ENCODE data around the gene MUC20. TPM values are rescaled to one million over a fixed set of nuclear protein-coding genes. Genes with fewer than 3 reads are reported as not detected.

The MUC20 gene
- total and polyA plus RNA-seq, 2 of the 13 experiments (the other 11 are each of a cell fraction or from before 2014, with no cell fraction given): 0.24 to 0.83 TPM

- TF ChIP-seq ZSCAN5A (CRISPR knock-in tag; IDR thresholded peaks at IDR 0.05; ENCODE audit: borderline replicate concordance): no peak
- no peak for TF ChIP-seq ZNF563 (CRISPR knock-in tag; IDR thresholded peaks at IDR 0.05)
These were observed 16.3 kb upstream of the MUC20 start (continued) for GRCh38 chr3:195704433-195704999.

GRCh38 chr3:195705081-195705991 lies 15.4 kb upstream of the MUC20 start:
- Histone ChIP-seq H3K4me3 (replicated peaks in 1 of 3; ENCODE audit: insufficient read depth in 1 of 3, low read depth in 2 of 3, low read length in 3 of 3) (no peak overlapping the region), H3K27me3 (ENCODE audit: control insufficient read depth in 1 of 2, insufficient read depth in 2 of 2, low read length in 2 of 2) (no peaks in the 10 kb centered on the region), H3K9me3 (ENCODE audit: low read length) (no peaks in the 10 kb centered on the region), H2AFZ (ENCODE audit: low read length) (no peak overlapping the region), H3K27ac (ENCODE audit: extremely low read length, insufficient read depth, low read length) (no peak overlapping the region), H4K20me1 (ENCODE audit: insufficient read depth, low read length) (no peaks in the 10 kb centered on the region), H3K9ac (ENCODE audit: insufficient read depth, low read depth, low read length) (no peak overlapping the region), H3K4me2 (ENCODE audit: low read depth, low read length) (no peak overlapping the region), H3K79me2 (ENCODE audit: insufficient read depth, low read length) (no peaks in the 10 kb centered on the region), H3K36me3 (replicated peaks in 1 of 2; ENCODE audit: control insufficient read depth in 1 of 2, insufficient read depth in 2 of 2, low read length in 2 of 2) (no peaks in the 10 kb centered on the region), H3K4me1 (ENCODE audit: insufficient read depth, low read length) (no peaks in the 10 kb centered on the region)
- ATAC-seq (peak; percentile 58), DNase-seq (ENCODE audit: low spot score) (no peak), FAIRE-seq (no peak)
- BruUV-seq (replicated peaks): no TSS peak
- 64% methylated on average over 9 of the region's 9 CpGs for WGBS (ENCODE audit: low lambda C conversion rate)
- CTCF ChIA-PET (ENCODE audit: low intra/inter-chr PET ratio, low total read pairs): interaction anchor here (1.2 kb wide), 1 partner anchor 145 kb away, joined by 3 read pairs; no protein-coding TSS in a partner anchor
- in situ Hi-C loops (cut with HindIII; ENCODE audit: extremely low pct_ligation_motif_present, low pct_unique_long_range_greater_than_20kb) (no loop called here), intact Hi-C loops (cut with micrococcal nuclease; ENCODE audit: unreplicated experiment) (no loop called here)
- POLR2A ChIA-PET: no interaction called here
- TF ChIP-seq POLR2A (IDR thresholded peaks at IDR 0.05; ENCODE audit: insufficient read depth in 1 of 2, low read depth in 2 of 2, low read length in 2 of 2) (0 out of 4 replicates have a peak, but pooled peaks of 1 of the 2 experiments have one; percentile 17), PAF1 (CRISPR knock-in tag; IDR thresholded peaks at IDR 0.05) (no peak), BCL3 (CRISPR knock-in tag; IDR thresholded peaks at IDR 0.05) (no peak), ZNF282 (IDR thresholded peaks at IDR 0.05; ENCODE audit: partially characterized antibody) (no peak)

All from HepG2 (cell line).